Lower leg skin (tissue), 4 donors: ENCODE measurements around the gene CACNA2D4. TPM values are rescaled to one million over a fixed set of nuclear protein-coding genes. Genes with fewer than 3 reads are reported as not detected.

Experiments
- DNase-seq, 2 donors: peaks; one replicate each; pipeline ENCODE4 v3.0.0-alpha.2; 2019; ENCODE audit warnings: low spot score in 2 of 2
- H3K4me3 ChIP-seq: fragments of 200-600 bp; sonication (generic); 2 replicates; pipeline ENCODE4 v1.5.1; 2017; ENCODE audit warnings: mild to moderate bottlenecking, low read depth; ENCODE audit not compliant: poor library complexity, severe bottlenecking
- CTCF ChIP-seq, 3 donors: fragments of 450-650 bp; IDR thresholded peaks; one replicate each; pipeline ENCODE4 v1.5.1; 2016; ENCODE audit warnings: antibody characterized with exemption in 3 of 3, mild to moderate bottlenecking in 3 of 3, moderate library complexity in 2 of 3
- POLR2A ChIP-seq, 2 donors: fragments of 450-650 bp; IDR thresholded peaks; one replicate each; pipeline ENCODE4 v1.6.1; 2016 to 2017; ENCODE audit warnings: antibody characterized with exemption in 2 of 2, mild to moderate bottlenecking in 1 of 2, moderate library complexity in 1 of 2
- WGBS, 2 donors: methylation state at CpG; one replicate each; pipeline ENCODE4 v1.1.5; 2018; 5-methylcytosine and 5-hydroxymethylcytosine counted together
- intact Hi-C: fragments of 100-400 bp; cut with DNase I; formaldehyde crosslinking; loops from one replicate; pipeline ENCODE4 v1.15.0; 2023; ENCODE audit warnings: low total_unique reads
- total RNA-seq, 4 donors: library from RNA; depleted of rRNA; stranded (reverse); fragments of >200 nt; gene quantifications; one replicate each; pipeline ENCODE4 v1.1.0, GENCODE V29; 2016

The CACNA2D4 gene
- total RNA-seq, 4 donors from 2014 or later = 2.3 to 4.0 (median 3.1) TPM

GRCh38 chr12:1773937-1774655, 144.4 kb downstream of the CACNA2D4 start:
- 58 to 65% methylated on average over 4 of the region's 4 CpGs for WGBS, 2 donors
- TF ChIP-seq CTCF (IDR thresholded peaks at IDR 0.05) (no peak), POLR2A (IDR thresholded peaks at IDR 0.05) (no peak)
- intact Hi-C loops = no loop called here
- no peak overlapping the region for H3K4me3 ChIP-seq
- no peak for DNase-seq

- intact Hi-C loops = no loop called here
- 90 to 97% methylated on average over 8 of the region's 8 CpGs for WGBS, 2 donors
- no peak for DNase-seq
- no peak overlapping the region for H3K4me3 ChIP-seq
- TF ChIP-seq POLR2A (IDR thresholded peaks at IDR 0.05) (no peak), CTCF (IDR thresholded peaks at IDR 0.05) (no peak)
These were observed 148.5 kb downstream of the CACNA2D4 start for GRCh38 chr12:1769809-1770494.

- TF ChIP-seq POLR2A (IDR thresholded peaks at IDR 0.05) (no peak), CTCF (IDR thresholded peaks at IDR 0.05) (no peak)
- no peak for DNase-seq
- H3K4me3 ChIP-seq = no peak overlapping the region
- intact Hi-C loops = no loop called here
- 68 to 81% methylated on average over 1 of the region's 1 CpG for WGBS, 2 donors
These were observed 149.8 kb downstream of the CACNA2D4 start for GRCh38 chr12:1768615-1769014.

- no peak for DNase-seq
- no peak overlapping the region for H3K4me3 ChIP-seq
- intact Hi-C loops = no loop called here
- no peak for TF ChIP-seq POLR2A (IDR thresholded peaks at IDR 0.05)
- no peak for TF ChIP-seq CTCF (IDR thresholded peaks at IDR 0.05)
- WGBS, 2 donors = 95 to 97% methylated on average over 1 of the region's 1 CpG
These were observed 150.9 kb downstream of the CACNA2D4 start for GRCh38 chr12:1767407-1768090.

GRCh38 chr12:1766110-1766509, 152.3 kb downstream of the CACNA2D4 start:
- intact Hi-C loops = no loop called here
- H3K4me3 ChIP-seq = no peak overlapping the region
- DNase-seq = no peak
- 89 to 91% methylated on average over 1 of the region's 1 CpG for WGBS, 2 donors
- no peak for TF ChIP-seq POLR2A (IDR thresholded peaks at IDR 0.05)
- no peak for TF ChIP-seq CTCF (IDR thresholded peaks at IDR 0.05)
